ENCODE measurements around the gene RSPH9.

DNA sequence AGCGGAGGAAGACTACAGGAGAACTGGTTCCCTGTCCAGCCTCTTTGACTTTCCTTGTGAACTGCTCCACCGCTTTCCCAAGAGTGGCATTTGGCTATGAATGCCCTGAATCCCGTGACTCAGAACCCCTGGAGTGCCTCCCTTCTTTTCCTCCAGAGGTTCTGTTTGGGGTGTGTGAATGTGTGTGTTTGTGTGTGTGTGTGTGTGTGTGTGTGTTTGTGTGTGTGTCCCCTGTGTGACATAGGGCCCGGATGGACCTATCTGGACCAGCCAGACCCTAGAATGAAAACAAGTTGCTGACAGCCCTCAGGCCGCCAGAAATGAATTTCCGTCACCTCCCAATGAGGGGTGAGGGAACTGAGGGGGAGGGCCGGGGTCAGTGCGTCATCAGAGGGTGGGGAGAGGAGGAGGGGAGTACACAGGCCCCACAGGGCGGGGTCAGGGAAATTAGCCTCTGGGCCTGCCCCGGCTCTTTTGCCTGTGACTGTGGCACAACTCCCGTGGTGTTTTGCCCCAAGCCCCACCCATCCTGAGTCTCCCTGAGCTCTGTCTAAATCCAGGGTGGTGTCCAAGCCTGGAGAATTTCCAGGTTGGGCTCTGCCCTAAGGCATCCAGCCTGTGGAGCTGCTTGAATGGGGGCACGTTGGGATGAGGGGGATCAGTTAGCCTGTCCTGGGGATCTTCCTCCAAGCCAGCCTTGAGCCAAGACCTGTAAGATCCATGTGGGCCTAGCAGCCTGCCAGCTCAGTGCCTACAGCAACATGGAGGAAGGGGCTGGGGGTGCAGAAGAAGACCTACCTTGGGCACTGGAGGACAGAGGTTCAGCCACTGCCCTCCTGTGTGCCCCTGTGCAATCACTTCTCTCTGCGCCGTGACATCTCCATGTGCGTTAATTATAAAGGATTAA is 58.0 kb downstream of the RSPH9 start:
- TF ChIP-seq CTCF (IDR thresholded peaks at IDR 0.05) (no peak), POLR2A (IDR thresholded peaks at IDR 0.05; ENCODE audit: low read depth) (no peak), POLR2AphosphoS5 (IDR thresholded peaks at IDR 0.05) (peak; percentile 68 to 70), EP300 (IDR thresholded peaks at IDR 0.05) (no peak)

Data from esophagus muscularis mucosa (tissue), 4 donors.